ENCODE results near the gene CTIF.

Gene CTIF

GRCh38 chr18:48879008-48879431, 340.2 kb downstream of the CTIF start:
- no peak for DNase-seq

- no peak for DNase-seq
Measured at GRCh38 chr18:48880931-48881330, 342.1 kb downstream of the CTIF start.

DNA sequence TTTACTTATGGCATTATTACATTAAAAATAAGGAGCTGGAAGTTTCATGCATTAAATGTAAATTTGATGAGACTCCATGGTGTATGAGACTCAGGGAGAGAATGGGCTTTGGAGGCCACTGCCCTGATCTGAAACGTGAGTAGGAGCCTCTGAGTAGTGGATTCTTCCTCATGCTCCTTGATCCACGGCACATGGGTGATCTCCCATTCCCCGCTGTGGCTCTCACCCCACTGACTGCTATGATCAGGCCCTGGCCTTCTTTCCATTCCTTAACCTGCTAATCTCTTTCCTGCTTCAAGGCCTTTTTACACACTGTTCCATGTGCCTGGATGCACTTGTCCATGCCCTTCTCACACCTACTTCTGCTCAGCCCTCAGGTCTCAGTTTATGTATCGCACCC, 343.5 kb downstream of the CTIF start:
- DNase-seq = no peak

- no peak for DNase-seq
Measured at GRCh38 chr18:48884306-48884705, 345.5 kb downstream of the CTIF start.

- DNase-seq = no peak
Measured at GRCh38 chr18:48884771-48885170, 345.9 kb downstream of the CTIF start.

GRCh38 chr18:48885266-48885923, 346.6 kb downstream of the CTIF start:
- no peak for DNase-seq

DNA sequence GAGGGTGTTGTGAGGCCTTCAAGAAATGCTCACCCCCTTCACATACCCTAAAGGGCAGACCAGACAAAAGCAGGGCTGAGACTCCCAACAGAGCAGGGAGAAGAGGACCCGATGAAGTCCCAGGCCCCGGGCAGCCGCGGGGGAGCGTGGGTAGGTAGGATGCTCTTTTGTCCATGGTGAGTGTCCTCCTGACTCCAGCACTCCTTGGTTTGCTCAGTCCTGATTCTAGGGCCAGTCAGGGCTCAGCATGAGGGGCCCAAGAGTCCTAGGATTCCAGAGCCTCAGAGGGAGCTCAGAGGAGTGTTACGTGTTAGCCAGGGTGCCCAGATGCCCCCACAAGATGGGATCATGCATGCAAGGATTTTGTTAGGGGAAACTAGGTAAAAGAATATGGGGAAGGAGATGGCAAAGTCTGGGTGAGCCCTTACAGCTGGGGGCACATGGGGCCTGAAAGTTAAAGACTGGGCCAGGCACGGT, 347.1 kb downstream of the CTIF start:
- no peak for DNase-seq

DNA sequence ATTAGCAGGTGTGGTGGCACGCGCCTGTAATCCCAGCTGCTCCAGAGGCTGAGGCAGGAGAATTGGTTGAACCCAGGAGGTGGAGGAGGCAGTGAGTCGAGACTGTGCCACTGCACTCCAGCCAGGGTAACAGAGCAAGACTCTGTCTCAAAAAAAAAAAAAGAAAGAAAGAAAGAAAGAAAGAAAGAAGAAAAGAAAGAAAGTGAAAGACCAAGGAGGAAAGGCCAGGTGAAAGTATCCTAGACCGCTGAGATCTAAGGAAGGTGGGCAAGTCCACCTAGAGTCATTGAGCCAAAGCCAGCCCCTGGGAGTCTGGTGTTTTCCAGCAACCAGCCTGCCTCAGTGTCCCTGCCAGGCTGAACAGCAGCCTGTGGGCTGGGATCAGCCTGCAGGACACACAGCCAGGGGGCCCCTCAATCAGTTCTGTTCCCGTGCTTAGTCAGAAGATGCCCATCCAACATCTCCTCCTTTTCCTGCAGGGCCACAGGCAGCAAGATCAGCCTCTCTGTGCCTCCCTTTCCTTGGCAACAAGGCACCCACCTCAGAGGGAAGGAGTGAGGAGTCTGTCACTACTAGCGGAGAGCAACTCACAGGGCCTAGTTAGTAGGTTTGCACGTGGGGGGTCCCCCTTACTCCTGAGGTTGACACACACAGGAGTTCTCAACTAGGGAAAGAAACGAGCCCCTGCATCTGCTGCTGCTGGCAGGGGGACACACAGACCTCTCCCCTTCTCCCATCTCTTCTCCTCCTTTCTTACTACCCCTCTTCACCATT, 347.9 kb downstream of the CTIF start:
- DNase-seq = no peak

DNA sequence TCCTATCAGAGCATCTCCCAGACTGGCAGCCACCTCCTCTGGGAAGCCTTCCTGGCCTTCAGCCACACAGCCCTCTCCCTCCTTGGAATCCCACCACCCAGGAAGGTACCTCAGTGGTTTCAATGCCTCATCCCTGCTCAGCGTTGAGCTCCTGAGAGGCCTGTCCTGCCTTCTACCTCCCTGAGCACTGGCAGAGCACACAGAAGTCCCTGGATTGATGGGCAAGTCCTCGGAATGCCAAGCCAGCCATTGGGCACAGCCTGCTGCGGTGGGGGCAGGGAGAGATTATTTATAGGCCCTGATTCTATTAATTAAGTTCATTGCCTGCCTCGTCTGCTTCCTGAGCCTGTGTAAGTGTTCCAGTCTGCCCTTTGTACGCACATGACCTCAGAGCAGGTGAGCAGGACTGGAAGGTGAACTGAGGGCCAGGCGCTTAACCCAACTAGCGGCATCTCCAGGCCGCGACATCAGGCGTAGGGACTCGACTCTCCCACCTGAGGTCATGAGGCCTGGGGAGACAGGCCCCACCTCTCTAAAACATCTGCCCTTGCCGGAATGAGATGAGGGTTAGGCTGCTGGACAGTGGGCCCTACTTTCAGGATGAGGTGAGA, 348.6 kb downstream of the CTIF start:
- no peak for DNase-seq

GRCh38 chr18:48887905-48888772, 349.3 kb downstream of the CTIF start:
- DNase-seq = no peak

DNA sequence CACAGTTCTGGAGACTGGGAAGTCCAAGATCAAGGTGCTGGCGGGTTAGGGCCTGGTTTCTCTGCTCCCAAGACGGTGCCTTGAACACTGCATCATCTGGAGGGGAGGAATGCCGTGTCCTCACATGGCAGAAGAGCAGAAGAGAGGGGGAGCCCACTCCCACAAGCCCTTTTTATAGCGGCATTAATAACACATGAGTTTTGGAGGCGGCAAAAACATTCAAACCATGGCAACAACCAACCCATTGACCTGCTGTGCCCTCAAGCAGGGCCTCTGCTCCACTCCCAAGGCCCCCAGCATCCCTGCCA, 349.9 kb downstream of the CTIF start:
- no peak for DNase-seq

GRCh38 chr18:48889115-48889941, 350.5 kb downstream of the CTIF start:
- DNase-seq = no peak

DNA sequence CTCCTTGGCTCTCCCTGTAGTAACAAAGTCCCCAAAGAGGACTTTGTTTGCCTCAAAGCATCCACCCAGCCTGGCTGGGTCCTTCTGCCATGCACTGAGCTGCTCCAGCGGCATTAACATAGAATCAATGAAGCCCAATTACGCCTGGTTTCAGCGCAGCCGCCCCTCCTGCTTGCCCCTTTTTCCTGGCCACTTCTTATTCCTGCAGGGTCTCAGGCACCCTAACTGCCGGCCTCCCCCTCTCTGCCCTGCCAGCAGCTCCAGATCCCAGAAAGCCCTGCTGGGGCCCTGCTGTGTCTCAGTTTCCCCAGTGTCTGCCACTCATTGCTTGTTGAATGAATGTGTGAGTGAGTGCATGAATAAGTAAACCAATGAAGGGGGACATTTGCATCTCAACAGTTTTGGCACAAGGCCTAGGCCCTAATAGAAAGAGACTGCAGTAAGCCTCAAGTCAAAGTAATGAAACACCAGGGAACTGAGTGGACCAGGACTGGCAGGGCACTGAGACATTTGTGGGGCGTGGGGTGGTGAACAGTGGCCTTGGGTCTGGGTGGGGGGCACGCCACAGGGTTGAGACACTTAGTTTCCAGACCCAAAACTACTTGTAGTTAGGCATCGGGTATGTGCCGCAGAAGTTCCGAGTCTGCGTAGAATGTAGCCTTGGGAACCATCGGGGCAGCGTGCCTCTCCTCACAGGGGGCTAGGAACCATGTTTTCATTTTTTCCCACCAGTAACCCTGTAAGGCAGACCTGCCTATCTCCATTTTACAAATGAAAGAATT, 351.3 kb downstream of the CTIF start:
- no peak for DNase-seq

DNA sequence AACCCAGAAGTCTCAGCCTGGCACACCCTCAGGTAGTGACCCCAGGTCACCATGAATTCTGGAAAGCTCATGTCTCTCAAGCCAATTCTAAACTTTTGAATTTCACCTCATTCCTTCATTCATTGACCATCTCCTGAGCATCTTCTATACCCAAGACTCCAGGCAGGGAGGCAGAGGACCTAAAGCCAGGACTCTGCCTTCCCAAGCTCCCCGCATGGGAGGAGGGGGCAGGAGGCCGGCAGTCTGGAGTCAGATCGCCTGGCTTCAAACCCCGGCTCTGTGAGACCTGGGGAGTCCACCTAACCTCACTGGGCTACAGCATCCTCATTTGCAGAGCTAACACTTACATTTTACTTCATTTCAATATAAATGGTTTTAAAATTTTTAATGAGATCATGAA, 352.9 kb downstream of the CTIF start:
- DNase-seq = no peak

- no peak for DNase-seq
Measured at GRCh38 chr18:48892146-48892855, 353.5 kb downstream of the CTIF start.

DNA sequence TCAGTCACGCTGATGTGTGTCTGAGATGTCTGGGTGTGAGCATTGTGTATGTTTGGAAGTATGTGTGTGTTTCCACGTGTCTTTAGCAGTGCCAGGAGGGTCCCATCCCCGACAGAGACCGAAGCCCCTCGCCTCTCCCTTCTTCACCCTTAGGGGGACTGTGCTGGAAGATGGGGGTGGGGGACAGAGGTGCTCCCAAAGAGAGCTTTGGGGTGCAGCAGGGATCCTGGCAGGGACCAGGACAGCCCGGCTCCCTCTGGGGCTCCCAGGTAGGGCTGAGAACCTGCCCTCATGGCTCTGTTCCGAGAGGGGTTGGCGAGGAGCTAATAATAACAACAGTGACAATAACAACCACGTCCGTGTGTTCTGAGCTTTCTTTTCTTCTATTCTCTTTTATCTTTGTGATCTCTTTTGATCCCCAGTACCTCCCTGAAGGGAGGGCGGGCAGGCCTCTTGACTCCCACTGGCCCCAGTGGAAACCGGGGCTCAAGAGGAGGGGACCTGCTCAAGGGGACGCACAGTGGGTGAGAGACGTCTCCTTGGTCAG, 354.3 kb downstream of the CTIF start:
- no peak for DNase-seq

DNA sequence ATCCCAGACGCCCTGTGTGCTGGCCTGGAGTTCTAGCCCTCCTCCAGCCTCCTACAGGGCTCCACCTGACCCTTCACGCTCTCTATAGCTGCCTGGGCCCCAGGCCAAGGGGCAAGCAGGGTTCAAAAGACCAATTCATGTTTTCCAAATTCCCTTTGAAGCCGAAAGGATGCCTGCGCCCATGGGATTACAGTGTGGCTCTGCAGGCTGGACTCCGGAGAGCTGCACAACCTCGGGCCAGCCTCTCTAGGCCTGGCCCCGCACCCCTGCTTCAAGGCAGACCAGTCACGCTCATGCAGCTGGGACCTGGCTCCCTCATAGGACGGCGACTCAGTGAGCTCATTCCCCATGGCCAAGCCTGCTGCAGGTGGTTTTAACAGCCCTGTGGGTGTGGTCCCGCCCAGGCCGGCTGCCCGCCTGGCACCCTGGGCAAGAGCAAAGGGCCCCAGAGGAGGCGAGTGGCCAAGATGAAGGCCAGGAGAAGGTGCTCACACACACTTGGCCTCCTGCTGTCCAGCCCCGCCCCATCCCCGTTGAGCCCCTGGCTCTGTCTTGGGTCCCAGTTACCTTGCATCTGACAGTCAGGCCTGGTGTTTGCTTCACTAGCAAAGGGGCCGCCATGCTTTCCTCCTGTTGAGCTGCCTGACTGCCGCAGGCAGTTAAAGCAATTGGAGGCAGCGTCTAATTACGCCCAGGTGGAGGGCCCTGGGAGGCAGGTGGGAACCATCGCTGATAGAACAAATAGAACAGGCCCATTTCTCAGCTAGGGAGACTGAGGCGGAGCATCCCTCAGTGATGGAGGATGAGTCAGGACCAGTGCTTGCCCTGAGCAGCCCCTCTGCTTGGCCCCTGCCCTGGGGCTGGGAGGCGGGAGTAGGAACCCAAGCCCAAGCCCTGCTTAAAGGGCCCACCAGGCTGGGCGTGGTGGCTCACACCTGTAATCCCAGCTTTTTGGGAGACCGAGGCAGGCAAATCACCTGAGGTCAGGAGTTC, 355.1 kb downstream of the CTIF start:
- no peak for DNase-seq

- DNase-seq = no peak
Measured at GRCh38 chr18:48894799-48895346, 356.0 kb downstream of the CTIF start.

DNA sequence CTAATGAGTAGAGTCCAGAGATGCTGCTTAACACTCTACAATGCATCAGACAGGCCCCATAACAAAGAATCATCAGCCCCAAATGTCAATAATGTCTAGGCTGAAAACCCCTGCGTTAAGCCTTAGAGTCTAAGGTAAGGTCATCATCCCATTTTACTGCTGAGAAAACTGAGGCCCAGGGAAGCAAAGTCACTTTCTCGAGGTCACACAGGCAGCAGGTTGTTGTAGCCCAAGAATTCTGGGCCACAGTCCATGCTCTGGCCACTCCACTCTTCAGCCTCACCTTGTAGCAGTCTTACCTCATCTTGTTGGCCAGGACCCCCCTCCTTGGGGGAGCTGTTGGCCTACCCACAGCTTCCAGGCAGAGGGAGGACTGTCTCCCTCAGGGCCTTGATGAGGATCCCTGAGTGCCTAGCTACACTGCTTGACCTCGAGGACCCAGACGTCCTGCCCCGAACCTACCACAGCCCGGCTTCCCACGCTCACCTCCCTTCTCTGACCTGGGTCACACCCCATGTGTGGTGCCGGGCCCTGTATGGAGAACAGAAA, 357.6 kb downstream of the CTIF start:
- DNase-seq = no peak

Data from OCI-M1 (cell line).